ENCODE data around the gene PEMT.

DNA sequence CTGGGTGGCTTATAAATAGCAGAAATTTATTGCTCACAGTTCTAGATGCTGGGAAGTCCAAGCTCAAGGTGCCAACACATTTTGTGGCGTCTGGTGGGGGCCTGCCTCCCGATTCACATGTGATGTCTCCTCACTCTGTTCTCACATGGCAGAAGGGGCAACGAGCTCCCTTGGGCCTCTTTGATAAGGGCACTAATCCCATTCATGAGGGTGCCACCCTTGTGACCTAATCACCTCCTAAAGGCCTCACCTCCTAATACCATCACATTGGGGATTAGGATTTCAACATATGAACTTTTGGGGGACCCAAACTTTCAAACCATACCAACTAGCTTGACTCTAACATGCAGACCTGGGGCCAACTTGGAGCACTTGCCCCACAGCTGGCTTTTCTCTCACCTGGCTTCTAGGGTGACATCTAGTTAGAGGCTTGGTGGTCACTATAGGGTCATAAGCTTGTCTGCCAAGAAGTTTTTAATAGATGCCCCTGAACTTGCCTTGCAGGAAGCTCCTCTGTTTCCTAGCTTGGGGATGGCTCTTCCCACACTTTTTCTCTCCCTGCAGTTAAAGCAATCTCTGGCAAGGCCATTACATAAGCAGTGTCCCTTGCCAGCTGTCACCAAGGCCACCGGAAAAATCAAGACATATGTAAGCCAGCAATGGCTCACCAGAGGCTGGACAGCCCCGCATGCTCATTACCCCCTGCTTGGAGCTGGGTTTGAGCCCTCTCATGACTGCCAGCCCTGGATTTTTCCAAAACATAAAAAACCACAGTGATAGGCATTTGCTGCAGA, 123.1 kb downstream of the PEMT start:
- TF ChIP-seq, protein P1, sequence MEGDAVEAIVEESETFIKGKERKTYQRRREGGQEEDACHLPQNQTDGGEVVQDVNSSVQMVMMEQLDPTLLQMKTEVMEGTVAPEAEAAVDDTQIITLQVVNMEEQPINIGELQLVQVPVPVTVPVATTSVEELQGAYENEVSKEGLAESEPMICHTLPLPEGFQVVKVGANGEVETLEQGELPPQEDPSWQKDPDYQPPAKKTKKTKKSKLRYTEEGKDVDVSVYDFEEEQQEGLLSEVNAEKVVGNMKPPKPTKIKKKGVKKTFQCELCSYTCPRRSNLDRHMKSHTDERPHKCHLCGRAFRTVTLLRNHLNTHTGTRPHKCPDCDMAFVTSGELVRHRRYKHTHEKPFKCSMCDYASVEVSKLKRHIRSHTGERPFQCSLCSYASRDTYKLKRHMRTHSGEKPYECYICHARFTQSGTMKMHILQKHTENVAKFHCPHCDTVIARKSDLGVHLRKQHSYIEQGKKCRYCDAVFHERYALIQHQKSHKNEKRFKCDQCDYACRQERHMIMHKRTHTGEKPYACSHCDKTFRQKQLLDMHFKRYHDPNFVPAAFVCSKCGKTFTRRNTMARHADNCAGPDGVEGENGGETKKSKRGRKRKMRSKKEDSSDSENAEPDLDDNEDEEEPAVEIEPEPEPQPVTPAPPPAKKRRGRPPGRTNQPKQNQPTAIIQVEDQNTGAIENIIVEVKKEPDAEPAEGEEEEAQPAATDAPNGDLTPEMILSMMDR (tag by site-specific recombination; IDR thresholded peaks at IDR 0.05) = no peak
- TF ChIP-seq ZNF274 (IDR thresholded peaks at IDR 0.05; ENCODE audit: low read length) = no peak
- no peak for TF ChIP-seq ZNF274 (tag by site-specific recombination; IDR thresholded peaks at IDR 0.05; ENCODE audit: borderline replicate concordance)
- TF ChIP-seq YY1 (tag by site-specific recombination; IDR thresholded peaks at IDR 0.05) = no peak
- no peak for TF ChIP-seq ZNF16 (tag by site-specific recombination; IDR thresholded peaks at IDR 0.05; ENCODE audit: low read depth)
- TF ChIP-seq ZNF530 (tag by site-specific recombination; IDR thresholded peaks at IDR 0.05; ENCODE audit: low read depth) = no peak
- TF ChIP-seq ZBTB48 (tag by site-specific recombination; IDR thresholded peaks at IDR 0.05) = no peak
- no peak for TF ChIP-seq SCRT2 (tag by site-specific recombination; IDR thresholded peaks at IDR 0.05)
- TF ChIP-seq, protein P2, sequence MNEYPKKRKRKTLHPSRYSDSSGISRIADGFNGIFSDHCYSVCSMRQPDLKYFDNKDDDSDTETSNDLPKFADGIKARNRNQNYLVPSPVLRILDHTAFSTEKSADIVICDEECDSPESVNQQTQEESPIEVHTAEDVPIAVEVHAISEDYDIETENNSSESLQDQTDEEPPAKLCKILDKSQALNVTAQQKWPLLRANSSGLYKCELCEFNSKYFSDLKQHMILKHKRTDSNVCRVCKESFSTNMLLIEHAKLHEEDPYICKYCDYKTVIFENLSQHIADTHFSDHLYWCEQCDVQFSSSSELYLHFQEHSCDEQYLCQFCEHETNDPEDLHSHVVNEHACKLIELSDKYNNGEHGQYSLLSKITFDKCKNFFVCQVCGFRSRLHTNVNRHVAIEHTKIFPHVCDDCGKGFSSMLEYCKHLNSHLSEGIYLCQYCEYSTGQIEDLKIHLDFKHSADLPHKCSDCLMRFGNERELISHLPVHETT (tag by site-specific recombination; IDR thresholded peaks at IDR 0.05) = no peak
- TF ChIP-seq, protein P3, sequence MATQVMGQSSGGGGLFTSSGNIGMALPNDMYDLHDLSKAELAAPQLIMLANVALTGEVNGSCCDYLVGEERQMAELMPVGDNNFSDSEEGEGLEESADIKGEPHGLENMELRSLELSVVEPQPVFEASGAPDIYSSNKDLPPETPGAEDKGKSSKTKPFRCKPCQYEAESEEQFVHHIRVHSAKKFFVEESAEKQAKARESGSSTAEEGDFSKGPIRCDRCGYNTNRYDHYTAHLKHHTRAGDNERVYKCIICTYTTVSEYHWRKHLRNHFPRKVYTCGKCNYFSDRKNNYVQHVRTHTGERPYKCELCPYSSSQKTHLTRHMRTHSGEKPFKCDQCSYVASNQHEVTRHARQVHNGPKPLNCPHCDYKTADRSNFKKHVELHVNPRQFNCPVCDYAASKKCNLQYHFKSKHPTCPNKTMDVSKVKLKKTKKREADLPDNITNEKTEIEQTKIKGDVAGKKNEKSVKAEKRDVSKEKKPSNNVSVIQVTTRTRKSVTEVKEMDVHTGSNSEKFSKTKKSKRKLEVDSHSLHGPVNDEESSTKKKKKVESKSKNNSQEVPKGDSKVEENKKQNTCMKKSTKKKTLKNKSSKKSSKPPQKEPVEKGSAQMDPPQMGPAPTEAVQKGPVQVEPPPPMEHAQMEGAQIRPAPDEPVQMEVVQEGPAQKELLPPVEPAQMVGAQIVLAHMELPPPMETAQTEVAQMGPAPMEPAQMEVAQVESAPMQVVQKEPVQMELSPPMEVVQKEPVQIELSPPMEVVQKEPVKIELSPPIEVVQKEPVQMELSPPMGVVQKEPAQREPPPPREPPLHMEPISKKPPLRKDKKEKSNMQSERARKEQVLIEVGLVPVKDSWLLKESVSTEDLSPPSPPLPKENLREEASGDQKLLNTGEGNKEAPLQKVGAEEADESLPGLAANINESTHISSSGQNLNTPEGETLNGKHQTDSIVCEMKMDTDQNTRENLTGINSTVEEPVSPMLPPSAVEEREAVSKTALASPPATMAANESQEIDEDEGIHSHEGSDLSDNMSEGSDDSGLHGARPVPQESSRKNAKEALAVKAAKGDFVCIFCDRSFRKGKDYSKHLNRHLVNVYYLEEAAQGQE (tag by site-specific recombination; IDR thresholded peaks at IDR 0.05) = no peak
- no peak for TF ChIP-seq SETDB1 (IDR thresholded peaks at IDR 0.05; ENCODE audit: insufficient read length, low read length)

Data from HEK293 (cell line).